HUES48 (cell line): ENCODE data around the gene MYO3B.
A peak's percentile ranks its signal among the peaks of the same experiment; 100 is the strongest.

ENCODE experiments used
- H3K27ac ChIP-seq: one replicate; pipeline ENCODE4 v1.7.0; 2013; ENCODE audit warnings: low read depth, low read length, inconsistent platforms
- H3K27me3 ChIP-seq: 2 replicates; pipeline ENCODE4 v1.6.1; 2013; ENCODE audit warnings: mild to moderate bottlenecking, low read length; ENCODE audit not compliant: control insufficient read depth, insufficient read depth
- H3K36me3 ChIP-seq: 2 replicates; pipeline ENCODE4 v1.6.1; 2013; ENCODE audit warnings: low read length; ENCODE audit not compliant: control insufficient read depth, insufficient read depth
- H3K4me1 ChIP-seq: 2 replicates; pipeline ENCODE4 v1.6.1; 2013; ENCODE audit warnings: mild to moderate bottlenecking, low read length; ENCODE audit not compliant: control insufficient read depth, insufficient read depth
- H3K4me3 ChIP-seq: 2 replicates; pipeline ENCODE4 v1.5.1; 2013; ENCODE audit warnings: mild to moderate bottlenecking, low read depth, low read length
- H3K9ac ChIP-seq: 2 replicates; pipeline ENCODE4 v1.6.1; 2013; ENCODE audit warnings: mild to moderate bottlenecking, low read depth, low read length, moderate library complexity
- H3K9me3 ChIP-seq: 2 replicates; pipeline ENCODE4 v1.6.1; 2013; ENCODE audit warnings: low read length; ENCODE audit not compliant: control insufficient read depth, insufficient read depth

MYO3B gene

DNA sequence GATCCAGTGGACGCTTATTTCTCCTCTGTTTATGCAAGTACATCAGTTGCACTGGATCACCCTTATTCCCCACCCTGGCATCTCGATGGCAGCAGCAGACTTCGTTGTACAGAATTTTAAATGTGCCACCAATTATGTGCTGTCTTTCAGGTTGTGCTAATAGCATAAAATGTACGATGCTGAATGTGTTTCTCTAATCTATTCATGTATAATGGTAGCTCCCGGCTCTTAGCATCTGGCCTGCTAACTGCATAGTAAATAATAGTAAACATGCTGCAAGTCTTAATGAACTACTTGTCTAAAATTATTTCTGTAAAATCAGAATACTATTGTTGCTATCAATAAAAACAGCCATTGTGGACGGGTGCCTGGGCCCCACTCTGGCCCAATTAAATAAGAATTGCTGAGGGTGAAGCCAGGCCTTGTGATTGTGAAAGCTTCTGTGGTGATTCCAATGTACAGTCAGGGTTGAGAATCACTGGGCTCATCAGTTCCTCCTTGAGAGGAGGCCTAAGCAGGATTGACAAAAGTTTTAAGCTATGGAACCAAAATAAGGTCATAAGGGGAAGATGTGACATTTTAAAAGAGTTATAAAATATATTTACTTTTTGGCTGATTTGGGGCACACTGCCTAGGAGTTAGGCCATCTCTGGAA lies 14.4 kb upstream of the MYO3B start:
- Histone ChIP-seq H3K27ac (no peak overlapping the region), H3K4me3 (no peak overlapping the region), H3K27me3 (no peaks in the 10 kb centered on the region), H3K36me3 (no peaks in the 10 kb centered on the region), H3K4me1 (0 out of 2 replicates have a peak, but pooled peaks cover under 1% of the 10 kb centered on the region), H3K9ac (no peak overlapping the region), H3K9me3 (no peaks in the 10 kb centered on the region)

DNA sequence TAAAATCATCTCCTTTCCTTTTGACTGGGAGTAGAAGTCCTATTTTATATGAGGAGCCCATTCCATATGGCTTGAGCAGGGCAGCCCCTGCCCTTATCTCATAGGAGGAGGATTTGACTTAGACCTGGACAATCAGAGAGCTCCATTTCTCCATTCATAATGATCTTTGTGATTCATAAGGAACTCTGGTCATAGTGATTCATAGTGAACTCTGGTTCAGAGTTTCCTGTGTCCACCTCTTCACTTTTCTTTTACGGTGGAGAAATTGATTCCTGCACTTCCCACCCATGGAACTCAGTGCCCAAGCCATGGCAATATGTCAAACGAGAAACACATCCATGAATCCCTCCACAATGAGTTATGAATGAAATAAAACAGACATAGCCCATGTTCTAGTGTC lies 12.8 kb upstream of the MYO3B start:
- Histone ChIP-seq H3K27me3 (no peaks in the 10 kb centered on the region), H3K9ac (no peak overlapping the region), H3K9me3 (no peaks in the 10 kb centered on the region), H3K36me3 (no peaks in the 10 kb centered on the region), H3K4me3 (no peak overlapping the region), H3K4me1 (peaks cover 12% of the 10 kb centered on the region), H3K27ac (no peak overlapping the region)

DNA sequence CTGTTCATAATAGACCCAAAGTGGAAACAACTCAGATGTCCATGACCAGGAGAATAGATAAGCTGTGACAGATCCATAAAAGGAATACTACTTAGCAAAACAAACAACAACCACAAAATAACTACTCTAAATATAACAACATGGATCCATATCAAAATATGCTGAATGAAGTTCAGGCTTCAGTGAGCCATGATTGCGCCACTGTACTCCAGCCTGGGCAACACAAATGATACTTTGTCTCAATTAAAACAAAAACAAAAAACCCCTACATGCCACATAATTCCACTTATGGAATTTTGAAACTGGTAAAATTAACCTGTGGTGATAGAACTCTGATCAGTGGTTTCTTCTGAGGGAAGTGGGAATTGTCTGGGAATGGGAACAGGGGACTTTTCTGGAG lies 11.2 kb upstream of the MYO3B start:
- Histone ChIP-seq H3K27ac (no peak overlapping the region), H3K4me3 (no peak overlapping the region), H3K4me1 (peaks cover 20% of the 10 kb centered on the region), H3K9ac (no peak overlapping the region), H3K36me3 (no peaks in the 10 kb centered on the region), H3K9me3 (no peaks in the 10 kb centered on the region), H3K27me3 (no peaks in the 10 kb centered on the region)

DNA sequence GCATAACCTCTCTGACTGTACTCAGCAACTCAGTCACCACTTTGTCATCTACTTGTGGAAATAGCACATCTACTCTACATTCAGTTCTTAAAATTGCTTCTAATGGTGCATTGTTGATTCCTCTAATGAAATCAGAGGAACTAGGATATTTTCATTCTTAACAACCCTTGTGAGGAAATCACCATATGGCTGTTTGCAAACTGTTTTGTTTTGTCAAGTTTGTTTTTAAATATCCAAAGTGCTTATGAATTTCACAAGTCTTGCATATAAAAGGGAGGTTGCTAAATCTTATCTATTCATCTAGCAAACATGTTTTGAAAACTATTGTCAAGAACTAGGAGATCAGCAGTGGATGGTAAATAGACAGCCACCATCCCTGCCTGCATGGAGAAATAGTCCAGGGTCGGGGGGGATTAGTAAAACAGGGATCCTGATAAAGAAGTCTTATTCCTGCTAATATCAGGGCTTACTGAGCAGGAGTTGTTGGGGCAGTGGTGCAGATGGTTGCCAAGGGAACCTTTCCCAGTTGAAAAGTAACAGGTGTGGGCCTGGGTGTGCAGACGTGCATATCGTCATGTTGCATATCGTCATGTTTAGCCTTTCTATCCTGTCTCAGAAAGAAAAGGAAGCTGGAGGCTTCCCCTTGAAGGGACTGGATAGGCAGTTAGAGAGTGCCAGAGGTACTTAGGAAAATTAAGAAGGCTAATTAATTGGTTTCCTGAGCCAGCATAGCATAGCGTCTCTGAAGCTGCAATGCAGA lies 7.5 kb upstream of the MYO3B start:
- H3K27me3 ChIP-seq = no peaks in the 10 kb centered on the region
- H3K9ac ChIP-seq = no peak overlapping the region
- no peaks in the 10 kb centered on the region for H3K36me3 ChIP-seq
- H3K27ac ChIP-seq = no peak overlapping the region
- H3K9me3 ChIP-seq = no peaks in the 10 kb centered on the region
- no peak overlapping the region for H3K4me3 ChIP-seq
- peaks cover 20% of the 10 kb centered on the region for H3K4me1 ChIP-seq

DNA sequence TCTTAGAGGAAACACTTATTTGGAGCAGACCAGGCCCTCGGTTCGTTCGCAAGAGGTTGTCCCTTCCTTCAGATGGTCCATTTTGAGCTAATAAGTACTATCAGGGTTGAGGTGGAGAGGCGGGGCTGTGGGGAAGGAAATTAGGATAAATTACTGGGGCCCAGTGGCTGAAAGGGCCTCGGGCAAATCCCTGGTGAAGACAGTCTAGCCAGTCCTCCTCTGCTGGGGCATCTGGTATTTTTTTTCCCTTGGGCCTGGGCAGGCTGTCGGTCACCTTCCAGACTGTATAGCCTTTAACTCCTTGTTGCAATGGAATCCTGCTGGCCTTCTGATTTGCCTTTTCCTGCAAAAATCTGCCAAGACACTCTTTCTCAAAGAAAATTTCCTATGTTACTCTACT lies 1.7 kb upstream of the MYO3B start:
- no peak overlapping the region for H3K4me3 ChIP-seq
- H3K4me1 ChIP-seq = peaks cover 10% of the 10 kb centered on the region
- H3K9ac ChIP-seq = no peak overlapping the region

DNA sequence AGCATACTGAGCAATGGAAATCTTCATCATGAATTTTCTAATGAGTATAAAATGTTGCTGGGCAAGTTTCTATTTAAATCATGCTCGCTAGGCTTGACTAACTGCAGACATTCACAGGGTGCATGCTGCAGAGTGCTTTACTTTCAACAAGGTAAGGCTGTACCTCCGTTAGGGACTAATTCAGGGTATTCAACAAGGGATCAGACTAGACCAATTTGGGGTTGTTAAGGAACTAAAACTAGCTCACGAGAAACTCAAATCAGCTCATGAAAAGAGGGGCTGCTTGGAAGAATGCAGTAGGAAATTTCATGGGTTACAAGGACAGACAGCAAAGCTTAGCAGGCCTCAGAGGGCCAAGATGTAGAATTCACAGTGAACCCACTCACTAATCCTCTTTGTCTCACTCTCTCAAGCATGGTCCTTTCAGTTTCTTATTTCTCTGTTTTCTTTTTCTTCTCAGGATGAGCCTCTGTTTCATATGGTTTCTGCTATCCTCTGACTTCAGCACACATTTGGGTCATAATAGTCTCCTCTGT lies 2.2 kb downstream of the MYO3B start:
- Histone ChIP-seq H3K9me3 (peaks cover 1% of the 10 kb centered on the region; the same call in 1 of the 2 replicates), H3K4me1 (peaks cover 15% of the 10 kb centered on the region), H3K36me3 (no peaks in the 10 kb centered on the region), H3K27me3 (no peaks in the 10 kb centered on the region), H3K4me3 (no peak overlapping the region), H3K9ac (0 out of 2 replicates have a peak overlapping the region, but pooled peaks have one; percentile 10), H3K27ac (no peak overlapping the region)

More for the DNA sequence above, 1.7 kb upstream of the MYO3B start:
- Histone ChIP-seq H3K27ac (no peak overlapping the region), H3K27me3 (no peaks in the 10 kb centered on the region), H3K9me3 (no peaks in the 10 kb centered on the region), H3K36me3 (no peaks in the 10 kb centered on the region)

DNA sequence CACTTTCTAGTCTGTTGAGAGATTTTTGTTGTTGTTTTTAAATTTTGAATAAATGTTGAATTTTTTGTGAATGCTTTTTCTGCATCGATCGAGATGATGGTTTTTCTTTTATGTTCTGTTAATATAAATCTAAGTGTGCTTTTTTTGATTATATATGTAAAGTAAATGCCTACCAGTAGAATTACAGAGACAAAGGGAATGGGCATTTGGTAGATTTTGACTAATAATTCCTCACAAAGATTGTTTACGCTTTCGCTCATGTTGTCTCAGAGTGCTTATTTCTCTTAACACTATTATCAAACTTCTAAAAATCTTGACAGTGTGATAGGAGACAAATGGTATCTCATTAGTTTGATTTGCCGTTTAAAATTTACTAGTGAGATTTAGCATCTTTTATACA lies 3.7 kb downstream of the MYO3B start:
- Histone ChIP-seq H3K4me1 (peaks cover 11% of the 10 kb centered on the region), H3K4me3 (no peak overlapping the region), H3K27me3 (no peaks in the 10 kb centered on the region)

DNA sequence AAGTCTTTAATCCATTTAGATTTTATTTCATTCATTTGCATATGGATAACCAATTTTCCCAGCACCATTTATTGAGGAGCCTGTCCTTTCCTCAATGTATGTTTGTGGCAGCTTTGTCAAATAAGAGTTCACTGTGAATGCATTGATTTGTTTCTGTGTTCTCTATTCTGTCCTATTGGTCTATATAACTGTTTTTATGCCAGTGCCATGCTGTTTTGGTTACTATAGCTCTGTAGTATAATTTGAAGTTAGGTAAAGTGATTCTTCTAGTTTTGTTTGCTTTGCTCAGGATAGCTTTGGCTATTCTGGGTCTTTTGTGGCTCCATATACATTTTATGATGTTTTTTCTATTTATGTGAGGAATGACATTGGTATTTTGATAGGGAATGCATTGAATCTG lies 7.4 kb downstream of the MYO3B start:
- H3K36me3 ChIP-seq = no peaks in the 10 kb centered on the region
- no peak overlapping the region for H3K9ac ChIP-seq
- no peak overlapping the region for H3K27ac ChIP-seq
- H3K4me1 ChIP-seq = peaks cover 6% of the 10 kb centered on the region
- H3K27me3 ChIP-seq = no peaks in the 10 kb centered on the region
- H3K4me3 ChIP-seq = no peak overlapping the region
- H3K9me3 ChIP-seq = peaks cover 5% of the 10 kb centered on the region; the same call in 1 of the 2 replicates

More for the DNA sequence above, 3.7 kb downstream of the MYO3B start:
- no peaks in the 10 kb centered on the region for H3K36me3 ChIP-seq
- no peak overlapping the region for H3K9ac ChIP-seq
- H3K9me3 ChIP-seq = peaks cover 5% of the 10 kb centered on the region; the same call in 1 of the 2 replicates
- no peak overlapping the region for H3K27ac ChIP-seq

DNA sequence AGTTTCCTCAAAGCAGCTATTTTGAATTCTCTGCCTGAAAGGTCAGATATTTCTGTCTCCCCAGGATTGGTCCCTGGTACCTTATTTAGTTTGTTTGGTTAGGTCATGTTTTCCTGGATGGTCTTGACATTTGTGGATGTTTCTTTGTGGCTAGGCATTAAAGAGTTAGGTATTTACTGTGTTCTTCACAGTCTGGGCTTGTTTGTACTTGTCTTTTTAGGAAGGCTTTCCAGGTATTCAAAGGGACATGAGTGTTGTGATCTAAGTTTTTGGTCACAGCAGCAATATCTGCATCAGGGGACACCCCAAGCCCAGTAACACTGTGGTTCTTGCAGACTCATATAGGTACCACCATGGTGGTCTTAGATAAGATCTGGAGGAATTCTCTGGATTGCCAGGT lies 11.8 kb downstream of the MYO3B start:
- no peaks in the 10 kb centered on the region for H3K4me1 ChIP-seq
- H3K9me3 ChIP-seq = peaks cover 5% of the 10 kb centered on the region; the same call in 1 of the 2 replicates
- H3K9ac ChIP-seq = no peak overlapping the region
- H3K27ac ChIP-seq = no peak overlapping the region
- H3K27me3 ChIP-seq = no peaks in the 10 kb centered on the region
- H3K4me3 ChIP-seq = no peak overlapping the region
- H3K36me3 ChIP-seq = no peaks in the 10 kb centered on the region

DNA sequence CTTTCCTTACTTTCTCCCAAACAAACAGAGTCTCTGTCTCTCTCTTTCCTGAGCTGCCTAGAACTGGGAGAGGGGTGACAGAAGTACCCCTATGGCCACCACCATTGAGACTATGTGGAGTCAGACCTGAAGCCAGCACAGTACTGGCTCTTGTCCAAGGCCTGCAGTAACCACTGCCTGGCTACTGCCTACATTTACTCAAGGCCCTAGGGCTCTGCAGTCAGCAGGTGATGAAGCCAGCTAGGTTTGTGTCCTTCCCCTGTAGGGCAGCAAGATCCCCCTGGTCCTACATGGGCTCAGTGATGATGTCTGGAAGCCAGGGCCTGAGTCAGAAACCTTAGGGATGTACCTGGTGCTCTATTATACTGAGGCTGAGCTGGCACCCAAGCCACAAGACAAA lies 12.2 kb downstream of the MYO3B start:
- no peaks in the 10 kb centered on the region for H3K27me3 ChIP-seq
- no peak overlapping the region for H3K9ac ChIP-seq
- peaks cover 3% of the 10 kb centered on the region; the same call in 1 of the 2 replicates for H3K9me3 ChIP-seq
- no peak overlapping the region for H3K27ac ChIP-seq
- no peaks in the 10 kb centered on the region for H3K4me1 ChIP-seq
- H3K36me3 ChIP-seq = no peaks in the 10 kb centered on the region
- no peak overlapping the region for H3K4me3 ChIP-seq
